Measurements from ENCODE around the gene BCL2L13.

BCL2L13 gene

GRCh38 chr22:17726928-17727897, 88.7 kb downstream of the BCL2L13 start:
- no peak for DNase-seq (ENCODE audit: low spot score)

- DNase-seq (ENCODE audit: low spot score), result no peak
These were observed 90.2 kb downstream of the BCL2L13 start for GRCh38 chr22:17728786-17729185.

GRCh38 chr22:17729561-17729960, 91.0 kb downstream of the BCL2L13 start:
- DNase-seq (ENCODE audit: low spot score), result no peak

- DNase-seq (ENCODE audit: low spot score), result no peak
These were observed 93.8 kb downstream of the BCL2L13 start for GRCh38 chr22:17732251-17732854.

GRCh38 chr22:17733466-17733865, 94.9 kb downstream of the BCL2L13 start:
- no peak for DNase-seq (ENCODE audit: low spot score)

- DNase-seq (ENCODE audit: low spot score), result no peak
These were observed 95.6 kb downstream of the BCL2L13 start for GRCh38 chr22:17734187-17734586.

- DNase-seq (ENCODE audit: low spot score), result no peak
These were observed 100.0 kb downstream of the BCL2L13 start for GRCh38 chr22:17738386-17739128.

DNA sequence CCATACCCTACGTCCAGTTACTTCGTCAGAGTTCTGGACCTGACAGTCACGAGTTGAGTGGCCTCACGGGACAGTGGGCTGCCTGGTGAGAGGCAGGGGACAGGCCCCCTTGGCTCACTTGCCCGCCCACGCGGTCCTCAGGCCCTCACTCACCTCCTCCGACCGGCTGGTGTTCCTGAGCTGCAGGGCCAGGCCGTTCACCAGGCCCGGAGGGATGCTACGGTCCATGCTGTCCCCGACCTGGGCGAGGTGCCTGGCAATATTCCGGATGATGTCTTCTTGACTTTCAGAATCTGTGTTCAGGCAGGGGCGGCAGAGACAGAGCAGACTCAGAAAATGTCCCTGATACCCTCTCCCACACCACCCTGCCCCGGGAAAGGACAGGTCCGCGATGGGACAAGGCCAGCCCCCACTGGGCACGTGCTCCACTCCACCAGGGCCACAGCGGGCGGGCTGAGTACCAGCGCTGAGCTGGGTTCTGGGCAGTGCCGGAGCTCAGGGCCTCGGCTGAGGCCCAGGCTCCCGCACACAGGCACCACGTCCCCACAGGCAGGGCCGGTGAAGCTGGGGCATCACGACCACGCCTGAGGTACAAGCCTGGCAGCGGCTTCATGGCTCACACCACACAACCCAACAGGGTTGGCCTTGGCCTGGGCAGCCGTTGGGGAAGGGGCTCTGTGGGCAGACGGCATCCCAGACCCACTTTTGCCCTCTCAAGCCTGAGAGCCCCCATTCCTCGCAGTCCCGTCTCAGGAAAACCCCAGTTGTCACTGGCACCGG, 100.8 kb downstream of the BCL2L13 start:
- no peak for DNase-seq (ENCODE audit: low spot score)

- DNase-seq (ENCODE audit: low spot score), result no peak
These were observed 103.4 kb downstream of the BCL2L13 start for GRCh38 chr22:17741866-17742526.

DNA sequence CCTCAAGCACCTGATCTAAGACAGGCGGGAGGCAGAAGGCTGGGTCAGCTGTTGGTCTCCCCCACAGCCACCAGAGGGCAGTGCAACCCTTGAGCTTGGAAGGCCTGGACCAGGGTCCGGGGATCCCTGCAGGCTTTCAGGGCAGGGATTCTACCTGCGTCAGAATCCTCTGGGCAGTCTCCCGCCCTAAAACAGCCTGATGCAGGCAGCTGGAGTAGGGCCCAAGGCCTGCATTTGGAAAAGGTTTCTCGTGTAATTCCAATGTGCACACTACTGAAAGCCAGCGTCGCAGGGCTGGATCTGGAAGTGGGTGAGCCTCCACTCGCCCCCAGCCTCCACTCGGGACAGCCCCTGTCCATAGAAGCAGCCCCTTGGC, 104.0 kb downstream of the BCL2L13 start:
- DNase-seq (ENCODE audit: low spot score), result peak; percentile 62

DNA sequence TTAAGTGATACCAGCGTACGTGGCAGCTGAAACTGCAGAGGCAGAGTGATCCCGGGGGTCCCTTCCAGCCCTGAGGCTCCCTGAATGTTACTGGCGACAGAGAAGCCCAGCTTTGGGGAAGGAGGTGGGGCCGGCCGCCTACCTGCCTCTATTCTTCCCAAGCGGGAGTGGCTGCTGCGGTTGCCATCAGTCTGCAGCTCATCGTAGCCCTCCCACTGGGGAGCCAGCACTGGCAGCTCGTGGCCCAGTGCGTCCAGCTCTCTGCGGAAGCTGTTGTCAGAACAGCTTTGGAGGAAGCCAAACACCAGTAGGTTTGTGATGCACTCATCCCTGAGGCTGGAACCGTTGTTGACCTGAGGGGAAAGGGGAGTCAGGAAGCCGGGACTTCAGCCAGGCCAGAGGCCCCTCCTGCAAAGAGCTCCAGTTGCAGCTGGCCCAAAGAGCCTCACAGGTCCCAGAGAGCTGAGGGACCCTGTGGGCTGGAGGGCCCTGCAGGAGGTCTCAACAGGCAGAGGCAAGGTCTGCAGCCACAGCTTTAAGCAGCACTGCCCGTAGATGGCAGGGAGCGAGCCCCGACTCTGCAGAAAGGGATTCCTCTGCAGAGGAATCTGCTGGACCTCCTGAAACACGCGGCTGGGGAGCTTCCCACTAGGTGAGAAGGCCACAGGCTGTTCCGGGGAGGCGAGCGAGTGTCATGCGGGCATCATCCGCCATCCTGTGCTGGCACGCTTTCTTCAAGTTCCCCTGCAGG, 105.3 kb downstream of the BCL2L13 start:
- no peak for DNase-seq (ENCODE audit: low spot score)

GRCh38 chr22:17744430-17744829, 105.9 kb downstream of the BCL2L13 start:
- DNase-seq (ENCODE audit: low spot score), result no peak

GRCh38 chr22:17746916-17747315, 108.4 kb downstream of the BCL2L13 start:
- no peak for DNase-seq (ENCODE audit: low spot score)

DNA sequence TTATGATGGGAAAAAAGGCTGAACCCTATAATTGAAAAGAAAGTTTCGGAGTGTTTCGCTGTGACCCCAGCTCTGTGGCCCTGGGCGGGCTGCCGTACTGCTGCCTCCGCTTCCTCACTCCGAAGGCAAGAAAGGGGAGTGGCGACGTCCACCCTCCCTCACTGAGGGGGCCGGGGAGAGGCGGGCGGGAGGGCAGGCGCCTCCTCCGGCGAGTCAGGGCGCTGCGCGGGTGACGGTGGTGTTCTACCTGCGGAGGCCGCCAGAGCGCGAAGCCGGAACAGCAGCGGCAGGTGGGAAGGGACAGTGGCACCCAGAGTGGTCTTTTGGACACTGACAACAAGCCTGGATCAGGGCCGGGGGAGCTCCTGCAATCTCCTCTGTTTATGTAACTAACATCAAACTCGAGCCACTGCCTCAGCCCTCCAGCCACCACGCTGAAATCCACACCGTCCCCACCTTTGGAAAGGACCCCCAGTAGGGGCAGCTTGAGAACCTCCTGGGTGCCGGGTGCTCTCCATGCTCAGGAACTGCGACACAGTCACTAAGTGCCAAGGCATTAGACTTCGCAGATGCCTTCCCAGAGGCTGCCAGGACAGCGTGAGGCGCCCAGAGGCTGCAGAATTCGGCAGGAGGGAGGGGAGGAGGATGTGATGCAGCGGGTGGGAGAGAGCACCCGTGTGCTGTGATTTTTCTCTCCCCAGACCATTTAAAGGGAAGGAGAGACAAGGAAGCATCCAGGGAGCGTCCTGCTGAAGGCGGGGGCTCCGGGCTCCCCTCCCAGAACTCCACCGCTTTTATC, 110.2 kb downstream of the BCL2L13 start:
- DNase-seq (ENCODE audit: low spot score), result no peak

DNA sequence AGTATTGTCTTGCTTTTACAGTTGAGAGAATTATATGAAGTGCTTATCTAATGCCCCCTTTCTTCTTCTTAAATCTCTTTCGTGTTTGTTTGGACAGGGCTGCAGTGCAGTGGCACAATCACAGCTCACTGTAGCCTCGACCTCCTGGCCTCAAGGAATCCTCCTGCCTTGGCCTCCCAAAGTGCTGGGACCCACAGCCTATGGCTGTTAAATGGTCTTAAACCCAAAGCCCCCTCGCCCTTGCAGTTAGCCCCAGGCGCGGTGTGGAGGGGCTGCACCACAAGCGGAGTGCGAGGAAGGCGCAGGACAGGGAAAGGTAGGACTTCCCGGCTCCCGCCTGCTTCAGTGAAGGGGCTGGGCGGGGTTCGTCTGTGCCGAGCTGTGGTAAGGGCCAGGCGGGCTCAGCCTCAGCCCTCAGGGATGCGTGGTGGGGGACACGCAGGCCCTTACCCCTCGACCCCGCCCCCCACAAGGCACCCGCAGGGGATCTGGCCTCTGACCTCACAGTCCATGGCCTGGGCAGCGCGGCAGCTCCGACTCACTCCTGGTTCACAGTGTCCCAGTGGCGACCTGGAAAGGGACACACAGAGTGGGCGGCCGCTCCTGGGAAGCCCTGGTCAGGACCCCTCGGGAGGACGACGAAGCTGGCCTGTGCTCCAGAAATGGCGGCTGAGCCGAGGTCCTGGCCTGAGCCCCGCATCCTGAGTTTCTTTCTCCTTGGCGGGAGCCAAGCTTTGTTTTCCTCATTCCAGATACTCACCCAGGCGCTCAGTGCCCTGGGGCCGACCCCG, 111.2 kb downstream of the BCL2L13 start:
- no peak for DNase-seq (ENCODE audit: low spot score)

GRCh38 chr22:17751596-17751995, 113.0 kb downstream of the BCL2L13 start:
- DNase-seq (ENCODE audit: low spot score), result no peak

DNA sequence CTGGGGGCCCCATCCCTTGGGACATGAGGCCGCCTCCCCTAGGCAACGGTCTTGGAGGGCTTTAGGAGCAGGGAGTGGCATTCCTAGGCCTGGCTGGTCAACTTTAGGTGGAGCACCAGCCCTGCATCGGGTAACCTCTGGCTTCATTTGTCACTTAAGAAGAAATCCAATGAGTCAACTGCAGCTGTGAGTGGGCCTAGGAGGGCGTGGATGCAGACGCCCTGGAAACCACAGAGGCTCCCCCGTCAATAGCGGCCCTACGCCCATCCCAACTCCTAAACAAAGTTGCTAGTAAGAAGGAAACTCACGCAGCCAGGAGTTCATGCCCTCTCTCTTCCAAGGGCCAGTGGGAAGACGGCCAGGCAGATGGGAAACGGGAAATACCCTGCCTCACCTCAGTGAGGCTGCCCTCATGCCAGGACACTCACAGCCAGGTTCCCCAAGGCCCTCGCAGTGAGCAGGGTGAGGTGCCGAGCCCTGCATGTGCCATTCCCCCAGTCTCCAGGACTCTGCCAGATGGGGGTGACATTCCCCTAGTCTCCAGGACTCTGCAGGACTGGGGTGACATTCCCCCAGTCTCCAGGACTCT, 114.9 kb downstream of the BCL2L13 start:
- DNase-seq (ENCODE audit: low spot score), result no peak

DNA sequence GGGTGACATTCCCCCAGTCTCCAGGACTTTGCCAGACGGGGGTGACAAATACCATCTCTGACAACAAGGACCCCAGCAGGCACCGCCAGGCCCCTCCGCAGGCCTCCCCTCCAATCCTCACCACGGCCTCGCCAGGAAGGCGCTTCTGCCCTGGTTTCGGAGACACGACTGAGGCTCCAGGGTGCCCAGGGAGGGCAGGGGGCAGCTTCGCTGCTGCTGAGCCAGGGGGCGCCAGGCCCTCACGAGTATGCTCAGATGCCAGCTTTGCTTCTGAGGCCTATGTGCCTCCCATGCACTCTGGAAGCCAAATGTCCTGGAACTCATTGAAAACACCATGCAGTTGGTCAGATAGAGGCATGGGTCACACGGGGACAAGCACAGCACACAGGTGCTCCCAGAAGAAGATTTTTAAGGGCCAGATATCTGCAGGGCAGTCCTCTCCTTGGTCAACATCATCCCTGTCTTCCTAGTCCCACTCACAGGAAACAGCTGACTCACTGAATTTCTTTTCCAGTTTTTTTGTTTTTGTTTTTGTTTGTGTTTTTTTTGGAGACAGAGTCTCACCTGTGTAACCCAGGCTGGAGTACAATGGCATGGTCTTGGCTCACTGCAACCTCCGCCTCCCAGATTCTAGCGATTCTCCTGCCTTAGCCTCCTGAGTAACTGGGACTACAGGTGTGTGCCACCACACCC, 115.8 kb downstream of the BCL2L13 start:
- DNase-seq (ENCODE audit: low spot score), result peak; percentile 24
